ENCODE data around the gene SNRNP25.

DNA sequence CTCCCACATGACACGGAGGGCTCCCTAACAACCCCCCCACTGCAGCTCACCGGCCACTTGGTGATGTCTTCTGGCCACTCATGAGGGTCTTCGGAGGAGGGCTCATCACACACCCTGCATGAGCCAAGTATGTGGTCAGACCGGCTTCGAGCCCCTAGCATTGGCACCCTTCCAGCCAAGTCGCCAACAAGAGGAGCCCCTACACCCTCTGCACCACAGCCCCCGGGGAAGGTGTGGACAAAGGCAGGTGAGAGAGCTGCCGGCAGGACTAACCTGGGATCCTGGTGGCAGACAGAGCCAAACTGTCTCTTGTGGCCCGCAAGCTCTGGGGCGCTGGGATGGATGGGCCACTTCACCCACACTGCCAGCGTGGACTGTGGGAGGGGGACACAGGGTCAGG lies 6.5 kb downstream of the SNRNP25 start:
- TF ChIP-seq POLR2A (IDR thresholded peaks at IDR 0.05): no peak
- TF ChIP-seq, protein P1, sequence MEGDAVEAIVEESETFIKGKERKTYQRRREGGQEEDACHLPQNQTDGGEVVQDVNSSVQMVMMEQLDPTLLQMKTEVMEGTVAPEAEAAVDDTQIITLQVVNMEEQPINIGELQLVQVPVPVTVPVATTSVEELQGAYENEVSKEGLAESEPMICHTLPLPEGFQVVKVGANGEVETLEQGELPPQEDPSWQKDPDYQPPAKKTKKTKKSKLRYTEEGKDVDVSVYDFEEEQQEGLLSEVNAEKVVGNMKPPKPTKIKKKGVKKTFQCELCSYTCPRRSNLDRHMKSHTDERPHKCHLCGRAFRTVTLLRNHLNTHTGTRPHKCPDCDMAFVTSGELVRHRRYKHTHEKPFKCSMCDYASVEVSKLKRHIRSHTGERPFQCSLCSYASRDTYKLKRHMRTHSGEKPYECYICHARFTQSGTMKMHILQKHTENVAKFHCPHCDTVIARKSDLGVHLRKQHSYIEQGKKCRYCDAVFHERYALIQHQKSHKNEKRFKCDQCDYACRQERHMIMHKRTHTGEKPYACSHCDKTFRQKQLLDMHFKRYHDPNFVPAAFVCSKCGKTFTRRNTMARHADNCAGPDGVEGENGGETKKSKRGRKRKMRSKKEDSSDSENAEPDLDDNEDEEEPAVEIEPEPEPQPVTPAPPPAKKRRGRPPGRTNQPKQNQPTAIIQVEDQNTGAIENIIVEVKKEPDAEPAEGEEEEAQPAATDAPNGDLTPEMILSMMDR (IDR thresholded peaks at IDR 0.05): no peak
